Skeletal muscle tissue (tissue), 4 donors: Measurements from ENCODE around the gene PDZD4. TPM values are rescaled to one million over a fixed set of nuclear protein-coding genes. Genes with fewer than 3 reads are reported as not detected.

ENCODE experiments used
- H3K27ac ChIP-seq: one replicate; pipeline ENCODE4 v1.7.0; 2013; ENCODE audit warnings: mild to moderate bottlenecking, low read depth, low read length, inconsistent platforms
- H3K27me3 ChIP-seq, 3 donors: one replicate each; pipeline ENCODE4 v1.7.0; 2013; ENCODE audit warnings: low read length in 3 of 3; ENCODE audit not compliant: control insufficient read depth in 3 of 3, insufficient read depth in 3 of 3
- H3K36me3 ChIP-seq, 3 donors: one replicate each; pipeline ENCODE4 v1.7.0; 2013; ENCODE audit warnings: low read length in 3 of 3; ENCODE audit not compliant: control insufficient read depth in 3 of 3, insufficient read depth in 3 of 3
- H3K4me1 ChIP-seq, 3 donors: one replicate each; pipeline ENCODE4 v1.7.0; 2013; ENCODE audit warnings: low read length in 3 of 3, mild to moderate bottlenecking in 3 of 3; ENCODE audit not compliant: control insufficient read depth in 3 of 3, insufficient read depth in 3 of 3
- H3K4me3 ChIP-seq, 3 donors: one replicate each; pipeline ENCODE4 v1.7.0; 2013; ENCODE audit warnings: low read length in 3 of 3
- H3K9ac ChIP-seq, 3 donors: one replicate each; pipeline ENCODE4 v1.7.0; 2013; ENCODE audit warnings: low read length in 3 of 3, mild to moderate bottlenecking in 3 of 3, moderate library complexity in 2 of 3, low read depth in 1 of 3
- H3K9me3 ChIP-seq, 3 donors: one replicate each; pipeline ENCODE4 v1.7.0; 2013; ENCODE audit warnings: low read length in 3 of 3; ENCODE audit not compliant: control insufficient read depth in 3 of 3
- total RNA-seq: library from RNA; depleted of rRNA; stranded (reverse); fragments of >200 nt; gene quantifications from one replicate; pipeline ENCODE4 v1.2.3, GENCODE V29; 2014
- donor health status: Osteomylitis.

Gene PDZD4
- total RNA-seq, 1 donor from 2014 or later = 2.6 TPM

DNA sequence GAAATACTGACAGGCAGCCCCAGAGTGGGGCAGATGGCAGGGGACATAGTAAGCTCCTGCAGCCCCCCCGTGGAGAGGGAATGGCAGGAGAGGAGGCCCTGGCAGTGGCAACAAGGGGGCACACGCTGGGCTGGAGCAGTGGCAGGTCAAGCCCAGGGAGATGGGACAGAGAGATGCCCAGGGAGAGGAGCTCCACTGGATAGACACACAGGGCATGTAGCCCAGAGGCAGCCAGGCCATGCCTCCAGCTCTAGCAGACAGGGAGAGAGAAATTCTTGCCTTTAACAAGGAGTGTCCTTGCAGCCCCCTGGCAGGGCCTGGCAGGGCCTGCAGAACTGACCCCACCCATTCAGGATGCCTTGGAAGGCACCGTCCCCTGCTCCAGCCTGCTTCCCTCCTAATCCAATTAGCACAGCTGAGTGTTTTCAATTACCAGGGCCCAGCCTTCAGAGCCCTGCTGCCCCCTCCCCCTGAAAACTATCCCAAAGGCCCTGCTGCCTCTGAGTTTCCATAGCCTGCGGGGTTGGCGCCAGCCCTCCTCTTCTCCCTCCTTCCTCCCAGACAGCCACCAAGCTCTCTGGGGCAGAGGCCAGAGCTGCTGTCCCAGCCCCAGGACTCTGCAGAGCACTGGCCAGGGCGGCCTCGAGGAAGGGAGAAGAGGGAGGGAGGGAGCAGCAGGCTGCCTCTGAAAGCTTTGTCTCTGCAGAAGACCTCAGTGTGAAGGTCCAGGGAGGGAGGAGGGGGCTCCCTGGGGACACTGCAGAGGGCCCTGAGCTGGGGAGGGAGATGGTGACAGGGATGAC lies 43.1 kb upstream of the PDZD4 start:
- H3K27ac ChIP-seq = no peak overlapping the region
- H3K36me3 ChIP-seq = no peaks in the 10 kb centered on the region
- no peak overlapping the region for H3K4me3 ChIP-seq
- peaks cover 0 to 33% (median 9%) of the 10 kb centered on the region in 3 donors for H3K27me3 ChIP-seq
- H3K4me1 ChIP-seq = no peaks in the 10 kb centered on the region
- H3K9me3 ChIP-seq = no peaks in the 10 kb centered on the region
- H3K9ac ChIP-seq = no peak overlapping the region

DNA sequence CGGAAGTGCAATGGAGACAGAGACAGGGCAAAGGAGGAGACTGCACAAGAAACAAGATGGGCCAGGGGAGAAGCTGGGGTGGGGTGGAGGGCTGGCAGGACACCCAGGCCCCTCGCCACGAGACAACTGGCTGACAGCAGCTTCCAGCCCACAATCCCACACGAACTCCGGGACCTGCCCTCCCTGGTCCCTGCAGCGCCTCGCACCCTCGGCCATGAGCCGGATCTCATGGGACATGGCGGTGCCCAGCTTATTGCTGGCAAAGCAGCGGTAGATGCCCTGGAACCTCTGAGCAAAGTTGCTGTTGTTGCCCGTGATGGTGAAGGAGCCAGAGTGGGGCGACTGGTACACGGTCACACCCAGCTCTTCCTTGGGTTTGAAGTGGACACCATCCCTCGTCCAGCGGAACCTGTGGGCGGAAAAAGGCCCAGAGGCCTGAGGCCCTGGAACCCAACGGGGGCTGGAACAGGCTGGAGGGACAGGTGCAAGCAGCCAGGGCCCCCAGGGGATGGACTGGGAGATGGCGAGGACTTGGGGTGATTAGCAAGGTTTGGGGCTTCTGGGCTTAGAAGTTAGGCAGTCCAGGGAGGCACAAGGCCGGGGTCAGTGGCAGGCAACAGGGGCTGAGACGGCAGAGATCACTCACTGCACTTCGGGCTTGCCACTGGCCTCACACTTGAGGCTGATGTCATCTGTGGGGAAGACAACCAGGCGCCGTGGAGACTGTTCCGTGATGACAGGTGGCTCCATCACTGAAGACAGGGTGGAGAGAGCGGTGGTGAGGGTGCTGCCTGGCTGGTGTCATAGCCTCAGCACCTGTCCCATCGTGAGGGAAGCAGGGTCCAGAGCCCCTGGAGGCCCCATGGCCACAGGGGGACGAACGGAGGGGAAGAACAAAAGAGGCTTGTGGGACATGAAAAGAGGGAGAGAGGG lies 41.9 kb upstream of the PDZD4 start:
- Histone ChIP-seq H3K4me1 (no peaks in the 10 kb centered on the region), H3K9me3 (no peaks in the 10 kb centered on the region), H3K27ac (no peak overlapping the region), H3K36me3 (no peaks in the 10 kb centered on the region), H3K4me3 (no peak overlapping the region), H3K27me3 (peaks cover 0 to 25% (median 9%) of the 10 kb centered on the region in 3 donors), H3K9ac (no peak overlapping the region)

DNA sequence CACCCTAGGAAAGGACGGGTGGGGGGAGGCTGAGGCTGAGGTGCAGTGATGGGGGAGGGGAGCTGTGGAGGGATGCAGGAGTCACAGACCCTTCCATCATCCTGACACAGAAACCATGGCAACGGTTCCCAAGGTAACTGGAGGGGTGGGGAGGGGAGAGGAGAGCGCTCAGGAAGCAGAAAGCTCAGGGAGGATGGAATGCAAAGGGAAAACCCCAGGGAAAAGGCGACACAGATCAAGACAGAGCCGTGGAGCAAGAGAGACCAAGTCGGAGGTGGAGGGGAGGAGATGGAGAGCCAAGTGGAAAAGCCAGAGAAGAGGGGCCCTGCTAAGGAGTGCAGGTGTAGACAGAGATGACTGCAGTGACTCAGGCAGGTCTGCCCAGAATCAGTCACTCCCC lies 41.1 kb upstream of the PDZD4 start:
- Histone ChIP-seq H3K4me3 (no peak overlapping the region), H3K27ac (no peak overlapping the region), H3K9me3 (no peaks in the 10 kb centered on the region), H3K4me1 (no peaks in the 10 kb centered on the region), H3K36me3 (no peaks in the 10 kb centered on the region), H3K9ac (no peak overlapping the region), H3K27me3 (peaks cover 0 to 27% (median 9%) of the 10 kb centered on the region in 3 donors)

DNA sequence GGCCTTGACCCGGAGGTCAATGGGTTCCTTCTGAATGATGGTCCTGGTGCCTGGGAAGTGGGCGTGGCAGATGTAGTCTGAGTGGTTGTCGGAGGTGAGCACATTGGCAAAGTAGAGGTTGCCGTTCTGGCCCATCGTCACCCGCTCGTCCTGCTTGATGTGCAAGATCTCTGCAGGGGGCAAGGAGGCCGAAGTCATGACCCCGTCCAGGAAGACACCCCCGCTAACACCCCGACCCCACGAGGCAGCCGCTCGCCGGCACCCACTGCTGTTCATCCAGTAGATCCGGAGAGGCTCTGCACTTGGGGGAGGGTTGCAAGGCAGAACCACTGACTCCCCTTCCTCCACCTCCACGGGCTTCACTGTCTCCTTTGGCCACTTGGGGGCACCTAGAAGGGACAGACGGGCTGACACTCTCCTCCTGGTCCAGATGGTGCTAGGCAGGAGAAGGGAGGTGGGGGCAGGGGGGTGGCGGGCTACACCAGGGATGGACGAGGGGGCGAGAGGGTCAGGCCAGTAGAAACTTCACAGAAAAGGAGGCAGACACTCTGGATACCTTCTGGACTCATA lies 40.5 kb upstream of the PDZD4 start:
- Histone ChIP-seq H3K27ac (no peak overlapping the region), H3K36me3 (no peaks in the 10 kb centered on the region), H3K9me3 (no peaks in the 10 kb centered on the region), H3K4me3 (no peak overlapping the region), H3K27me3 (peaks cover 0 to 22% (median 9%) of the 10 kb centered on the region in 3 donors), H3K9ac (no peak overlapping the region), H3K4me1 (no peaks in the 10 kb centered on the region)

GRCh38 chrX:153870288-153870690 lies 39.9 kb upstream of the PDZD4 start:
- H3K9me3 ChIP-seq = no peaks in the 10 kb centered on the region
- H3K27me3 ChIP-seq = peaks cover 0 to 22% (median 9%) of the 10 kb centered on the region in 3 donors
- no peaks in the 10 kb centered on the region for H3K4me1 ChIP-seq
- H3K36me3 ChIP-seq = no peaks in the 10 kb centered on the region
- no peak overlapping the region for H3K9ac ChIP-seq
- no peak overlapping the region for H3K4me3 ChIP-seq
- no peak overlapping the region for H3K27ac ChIP-seq

- H3K4me1 ChIP-seq = no peaks in the 10 kb centered on the region
- H3K36me3 ChIP-seq = no peaks in the 10 kb centered on the region
- H3K9ac ChIP-seq = no peak overlapping the region
- H3K9me3 ChIP-seq = no peaks in the 10 kb centered on the region
- H3K4me3 ChIP-seq = no peak overlapping the region
- peaks cover 0 to 22% (median 9%) of the 10 kb centered on the region in 3 donors for H3K27me3 ChIP-seq
- H3K27ac ChIP-seq = no peak overlapping the region
Observed at GRCh38 chrX:153869473-153870287, 39.3 kb upstream of the PDZD4 start.

DNA sequence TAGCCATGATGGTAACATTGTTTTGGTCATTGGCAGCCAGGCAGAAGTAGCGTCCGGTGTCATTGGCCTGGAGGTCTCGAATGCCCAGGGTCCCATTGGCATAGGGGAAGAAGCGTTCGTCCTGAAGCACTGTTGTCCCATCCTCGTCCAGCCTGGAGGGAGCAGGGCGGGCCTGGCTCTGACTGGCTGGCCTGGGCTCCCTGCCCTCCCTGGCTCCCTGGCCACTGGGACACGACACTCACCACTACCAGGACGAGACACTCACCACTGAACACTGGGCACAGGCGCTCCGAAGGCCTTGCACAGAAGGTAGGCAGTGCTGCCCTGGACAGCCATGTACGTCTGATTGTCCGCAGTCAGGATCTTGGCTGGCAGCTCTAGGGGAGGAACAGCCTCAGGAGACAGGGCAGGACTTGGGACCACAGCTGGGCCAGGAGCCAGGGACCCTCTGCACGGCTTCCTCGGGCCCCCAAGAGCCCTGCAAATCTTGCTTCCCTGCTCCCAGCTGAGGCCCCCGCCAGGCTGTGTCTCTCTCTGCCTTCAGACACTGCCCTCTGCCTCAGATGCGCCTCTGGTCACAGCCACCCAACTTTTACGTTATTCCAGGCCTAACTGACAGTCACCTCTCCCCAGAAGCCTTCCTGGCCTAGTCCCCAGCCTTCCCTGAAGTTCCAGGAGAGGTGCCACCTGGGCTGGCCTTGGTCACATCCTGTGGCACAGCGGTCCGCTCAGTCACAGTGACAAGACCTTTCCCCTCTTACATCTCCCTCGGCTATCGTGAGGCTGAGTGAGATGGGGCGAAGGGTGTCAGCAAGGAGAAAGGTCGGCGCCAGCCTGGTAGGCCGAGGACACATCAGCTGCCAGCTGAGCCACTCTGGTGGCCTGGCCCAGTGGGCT lies 38.5 kb upstream of the PDZD4 start:
- H3K4me1 ChIP-seq = no peaks in the 10 kb centered on the region
- H3K4me3 ChIP-seq = no peak overlapping the region
- no peaks in the 10 kb centered on the region for H3K9me3 ChIP-seq
- no peak overlapping the region for H3K9ac ChIP-seq
- H3K36me3 ChIP-seq = no peaks in the 10 kb centered on the region
- H3K27me3 ChIP-seq = peaks cover 0 to 22% (median 9%) of the 10 kb centered on the region in 3 donors
- no peak overlapping the region for H3K27ac ChIP-seq

GRCh38 chrX:153867671-153868070 lies 37.3 kb upstream of the PDZD4 start:
- no peak overlapping the region for H3K27ac ChIP-seq
- H3K27me3 ChIP-seq = peaks cover 0 to 19% (median 10%) of the 10 kb centered on the region in 3 donors
- H3K9ac ChIP-seq = no peak overlapping the region
- no peaks in the 10 kb centered on the region for H3K36me3 ChIP-seq
- no peaks in the 10 kb centered on the region for H3K4me1 ChIP-seq
- no peak overlapping the region for H3K4me3 ChIP-seq
- no peaks in the 10 kb centered on the region for H3K9me3 ChIP-seq

DNA sequence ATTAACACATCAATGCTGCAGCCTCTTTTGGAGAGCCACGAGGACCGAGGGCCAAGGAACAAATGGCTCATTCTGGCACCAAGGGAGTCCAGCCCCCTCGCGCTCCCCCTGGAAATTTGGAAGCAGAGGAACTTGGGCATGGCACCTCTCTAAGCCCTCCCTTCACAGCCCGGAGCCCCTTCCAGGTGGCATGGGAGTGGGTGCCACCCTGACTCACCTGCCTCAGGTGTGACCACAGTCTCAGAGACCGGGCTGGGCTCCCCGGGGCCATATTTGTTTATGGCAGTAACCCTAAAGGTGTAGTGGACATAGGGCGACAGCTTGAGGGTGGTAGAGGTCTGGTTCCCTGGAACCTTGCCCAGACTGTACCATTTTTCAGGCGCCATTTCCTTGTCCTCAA lies 36.8 kb upstream of the PDZD4 start:
- H3K9ac ChIP-seq = no peak overlapping the region
- no peaks in the 10 kb centered on the region for H3K36me3 ChIP-seq
- H3K4me1 ChIP-seq = no peaks in the 10 kb centered on the region
- H3K4me3 ChIP-seq = no peak overlapping the region
- peaks cover 0 to 17% (median 16%) of the 10 kb centered on the region in 3 donors for H3K27me3 ChIP-seq
- no peaks in the 10 kb centered on the region for H3K9me3 ChIP-seq
- no peak overlapping the region for H3K27ac ChIP-seq
